Large intestine (tissue), 3 donors: ENCODE measurements around the gene CRMP1. TPM values are rescaled to one million over a fixed set of nuclear protein-coding genes. Genes with fewer than 3 reads are reported as not detected.

Source experiments
- DNase-seq, 2 donors: peaks; one replicate each; pipeline versions ENCODE4 v3.0.0 to v3.0.0-alpha.2; 2013
- H3K27ac ChIP-seq: one replicate; pipeline ENCODE4 v1.5.1; 2013; ENCODE audit warnings: low read length
- H3K27me3 ChIP-seq: 2 replicates; pipeline ENCODE4 v1.6.1; 2013; ENCODE audit warnings: low read length; ENCODE audit not compliant: control insufficient read depth, insufficient read depth
- H3K36me3 ChIP-seq: 2 replicates; pipeline ENCODE4 v1.6.1; 2013; ENCODE audit warnings: low read length; ENCODE audit not compliant: control insufficient read depth, insufficient read depth
- H3K4me1 ChIP-seq: one replicate; pipeline ENCODE4 v1.6.1; 2013; ENCODE audit warnings: low read length; ENCODE audit not compliant: control insufficient read depth, insufficient read depth
- H3K4me3 ChIP-seq: one replicate; pipeline ENCODE4 v1.5.1; 2013; ENCODE audit warnings: low read length
- H3K9me3 ChIP-seq: one replicate; pipeline ENCODE4 v1.6.1; 2013; ENCODE audit warnings: mild to moderate bottlenecking, low read depth, low read length, moderate library complexity; ENCODE audit not compliant: control insufficient read depth
- WGBS: methylation state at CpG from one replicate; pipeline ENCODE4 v1.1.5; 2013; ENCODE audit warnings: low lambda C conversion rate; ENCODE audit not compliant: insufficient coverage; 5-methylcytosine and 5-hydroxymethylcytosine counted together
- polyA plus RNA-seq: library from polyadenylated mRNA; unstranded; fragments of 120-200 nt; gene quantifications from one replicate; pipeline ENCODE4 v1.2.1, GENCODE V29; 2013

CRMP1 gene
- polyA plus RNA-seq, 1 donor = 31.5 TPM

DNA sequence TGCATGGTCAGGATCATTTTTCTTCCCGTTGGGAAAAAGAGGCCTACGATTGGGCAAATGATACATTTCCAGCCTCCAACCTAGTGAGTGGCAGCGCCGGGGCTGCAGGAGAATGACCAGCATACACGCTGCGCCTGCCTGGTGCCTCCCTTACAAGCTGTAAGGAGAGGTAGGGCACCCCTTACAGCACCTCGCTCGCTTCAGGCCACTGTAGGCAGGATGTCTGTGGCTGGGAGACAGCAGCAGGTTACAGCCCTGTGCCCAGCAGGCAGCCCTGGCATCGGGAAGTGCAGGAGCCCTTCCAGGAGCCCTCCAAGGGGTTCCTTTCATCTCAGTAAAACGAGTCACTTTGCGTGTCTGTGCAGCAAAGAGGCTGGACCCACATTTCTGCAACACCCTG is 93.5 kb downstream of the CRMP1 start:
- Histone ChIP-seq H3K27ac (no peak overlapping the region), H3K4me3 (no peak overlapping the region), H3K9me3 (no peaks in the 10 kb centered on the region), H3K4me1 (no peaks in the 10 kb centered on the region), H3K27me3 (no peaks in the 10 kb centered on the region), H3K36me3 (no peaks in the 10 kb centered on the region)
- WGBS = no CpG with 5 or more reads among the region's 11 CpGs
- DNase-seq = no peak

DNA sequence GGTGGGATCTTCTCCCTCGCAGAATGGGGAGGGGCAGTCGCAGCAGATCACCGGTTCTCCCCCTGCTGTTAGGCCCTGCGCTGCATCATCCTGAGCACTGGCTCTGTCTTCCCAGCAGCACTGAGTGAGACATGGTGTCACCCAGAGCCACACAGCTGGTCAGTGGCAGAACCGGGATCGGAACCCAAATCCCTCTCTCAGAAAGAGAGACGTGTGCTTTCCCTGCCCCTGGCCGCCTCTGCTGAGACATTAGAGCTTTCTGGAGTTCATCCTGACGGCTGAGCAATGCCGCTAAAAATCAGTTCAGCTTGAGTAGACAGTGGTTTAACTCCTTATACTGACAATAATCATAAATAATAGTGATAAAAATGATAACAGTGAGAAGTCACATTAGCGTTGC is 93.9 kb downstream of the CRMP1 start:
- no peak for DNase-seq
- Histone ChIP-seq H3K27me3 (no peaks in the 10 kb centered on the region), H3K27ac (no peak overlapping the region), H3K4me3 (no peak overlapping the region), H3K36me3 (no peaks in the 10 kb centered on the region), H3K4me1 (no peaks in the 10 kb centered on the region), H3K9me3 (no peaks in the 10 kb centered on the region)
- WGBS = 83% methylated on average over 1 of the region's 11 CpGs

DNA sequence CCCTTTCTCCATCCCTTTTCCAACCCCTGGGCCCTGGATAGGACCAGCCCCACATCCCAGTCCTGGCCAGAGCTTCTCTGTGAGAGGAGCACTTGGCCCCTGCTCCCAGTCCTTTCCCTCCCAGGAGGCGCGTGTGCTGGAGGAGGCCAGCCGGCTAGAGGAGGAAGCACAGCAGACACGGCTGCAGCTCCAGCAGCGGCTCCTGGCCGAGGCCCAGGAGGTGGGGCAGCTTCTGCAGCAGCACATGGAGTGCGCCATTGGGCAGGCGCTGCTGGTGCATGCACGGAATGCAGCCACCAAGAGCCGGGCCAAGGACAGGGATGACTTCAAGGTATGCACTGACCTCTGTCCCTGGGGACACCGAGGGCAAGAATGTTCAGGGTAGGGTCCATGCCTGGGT is 94.4 kb downstream of the CRMP1 start:
- Histone ChIP-seq H3K27me3 (no peaks in the 10 kb centered on the region), H3K4me1 (no peaks in the 10 kb centered on the region), H3K9me3 (no peaks in the 10 kb centered on the region), H3K27ac (no peak overlapping the region), H3K36me3 (no peaks in the 10 kb centered on the region), H3K4me3 (no peak overlapping the region)
- DNase-seq = no peak
- WGBS = no CpG with 5 or more reads among the region's 11 CpGs

DNA sequence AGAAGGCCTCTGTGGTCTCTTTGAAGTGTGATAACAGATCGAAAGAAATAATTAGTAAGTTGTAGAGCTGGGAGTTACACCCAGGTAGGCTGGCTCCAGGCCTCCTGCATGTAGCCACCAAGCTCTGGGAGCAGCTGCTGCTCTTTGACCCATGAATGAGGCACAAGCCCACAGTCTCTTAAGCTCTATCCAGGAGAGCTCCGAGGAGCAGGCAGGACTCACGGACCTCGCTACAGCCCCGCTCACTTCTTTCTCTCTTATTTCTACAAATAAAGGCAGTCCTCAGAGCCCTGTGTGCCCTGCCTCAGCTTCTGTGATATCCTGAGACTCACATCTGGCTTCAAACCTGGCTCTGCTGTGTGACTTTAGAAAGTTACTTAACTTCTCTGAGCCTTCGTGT is 95.0 kb downstream of the CRMP1 start:
- DNase-seq = peak in 1 of 2 donors; percentile 13
- WGBS = no CpG with 5 or more reads among the region's 6 CpGs
- Histone ChIP-seq H3K36me3 (no peaks in the 10 kb centered on the region), H3K27ac (no peak overlapping the region), H3K9me3 (no peaks in the 10 kb centered on the region), H3K4me3 (no peak overlapping the region), H3K4me1 (no peaks in the 10 kb centered on the region), H3K27me3 (no peaks in the 10 kb centered on the region)

DNA sequence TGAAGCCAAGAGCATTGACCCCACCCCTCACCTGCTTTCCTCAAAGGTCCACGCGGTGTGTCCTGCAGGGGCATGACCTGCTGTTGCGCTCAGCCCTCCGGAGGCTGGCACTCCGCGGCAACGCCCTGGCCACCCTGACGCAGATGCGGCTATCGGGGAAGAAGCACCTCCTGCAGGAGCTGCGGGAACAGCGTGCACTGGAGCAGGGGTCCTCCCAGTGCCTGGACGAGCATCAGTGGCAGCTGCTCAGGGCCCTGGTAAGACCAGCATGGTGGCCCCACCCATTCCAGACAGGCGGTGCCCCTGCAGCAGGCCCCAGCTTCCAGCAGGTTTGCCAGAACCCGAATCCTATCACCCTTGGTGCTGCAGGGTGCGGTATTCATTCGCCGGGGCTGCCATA is 95.9 kb downstream of the CRMP1 start:
- no peak overlapping the region for H3K27ac ChIP-seq
- H3K9me3 ChIP-seq = no peaks in the 10 kb centered on the region
- H3K36me3 ChIP-seq = no peaks in the 10 kb centered on the region
- H3K4me3 ChIP-seq = no peak overlapping the region
- no peaks in the 10 kb centered on the region for H3K27me3 ChIP-seq
- no CpG with 5 or more reads among the region's 18 CpGs for WGBS
- no peaks in the 10 kb centered on the region for H3K4me1 ChIP-seq
- no peak for DNase-seq

DNA sequence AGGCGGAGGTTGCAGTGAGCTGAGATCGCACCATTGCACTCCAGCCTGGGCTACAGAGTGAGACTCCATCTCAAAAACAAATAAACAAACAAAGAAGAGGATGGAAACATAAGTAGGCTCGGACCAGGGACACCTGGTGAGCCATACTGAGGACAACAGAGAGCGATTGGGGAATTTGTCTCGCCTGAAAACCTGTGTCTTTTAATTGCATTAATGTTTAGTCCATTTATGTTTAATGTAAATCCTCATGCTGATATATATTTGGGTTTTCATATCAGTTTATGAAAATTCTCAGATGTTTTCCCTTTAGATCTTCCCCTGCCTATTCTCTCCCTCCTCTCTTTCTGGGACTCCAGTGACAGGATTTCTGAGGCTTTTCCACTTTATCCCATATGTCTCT is 97.3 kb downstream of the CRMP1 start:
- H3K4me3 ChIP-seq = no peak overlapping the region
- no peaks in the 10 kb centered on the region for H3K4me1 ChIP-seq
- no peak overlapping the region for H3K27ac ChIP-seq
- no peaks in the 10 kb centered on the region for H3K27me3 ChIP-seq
- H3K36me3 ChIP-seq = no peaks in the 10 kb centered on the region
- DNase-seq = no peak
- no peaks in the 10 kb centered on the region for H3K9me3 ChIP-seq
- WGBS = 100% methylated on average over 2 of the region's 5 CpGs

DNA sequence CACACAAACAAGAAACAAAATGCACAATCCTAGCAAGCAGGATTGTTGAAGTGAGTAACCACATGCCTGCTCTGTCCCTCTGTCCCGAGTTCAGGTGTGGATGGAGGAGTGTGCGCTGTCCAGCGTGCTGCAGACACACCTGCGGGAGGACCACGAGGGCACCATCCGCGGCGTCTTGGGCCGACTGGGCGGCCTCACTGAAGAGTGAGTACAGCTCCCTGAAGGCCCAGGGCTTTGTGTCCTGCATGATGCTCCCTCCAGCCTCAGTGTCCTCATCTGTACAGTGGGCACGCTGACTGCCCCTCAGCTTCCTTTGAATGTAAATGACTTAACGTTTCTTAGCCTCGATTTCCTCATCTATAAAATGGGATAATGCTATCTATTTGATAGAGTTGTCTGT is 99.4 kb downstream of the CRMP1 start:
- H3K27ac ChIP-seq = no peak overlapping the region
- H3K27me3 ChIP-seq = no peaks in the 10 kb centered on the region
- no peaks in the 10 kb centered on the region for H3K36me3 ChIP-seq
- no peak for DNase-seq
- 83% methylated on average over 2 of the region's 13 CpGs for WGBS
- no peaks in the 10 kb centered on the region for H3K4me1 ChIP-seq
- H3K4me3 ChIP-seq = no peak overlapping the region
- H3K9me3 ChIP-seq = no peaks in the 10 kb centered on the region

DNA sequence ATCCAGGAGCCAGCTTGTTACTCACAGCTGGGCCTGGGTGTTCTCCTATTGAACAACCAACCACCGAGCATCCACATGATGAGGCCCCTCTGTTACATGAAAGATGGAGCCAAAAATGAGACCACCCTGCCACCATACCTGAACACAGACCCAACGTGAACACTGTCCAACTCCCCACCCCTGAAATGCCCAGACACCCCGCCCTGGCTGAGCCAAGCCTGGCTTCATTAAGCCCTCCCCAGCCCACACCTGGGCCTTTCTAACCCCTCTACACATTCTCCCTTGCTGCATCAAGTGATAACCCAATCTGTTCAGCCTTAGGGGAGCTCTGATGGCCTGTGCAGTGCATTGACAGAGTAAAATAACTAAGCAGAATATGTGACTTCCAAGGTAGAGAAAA is 101.2 kb downstream of the CRMP1 start:
- DNase-seq = no peak
- WGBS = no CpG with 5 or more reads among the region's 3 CpGs
- Histone ChIP-seq H3K27ac (no peak overlapping the region), H3K36me3 (no peaks in the 10 kb centered on the region), H3K4me1 (no peaks in the 10 kb centered on the region), H3K9me3 (no peaks in the 10 kb centered on the region), H3K27me3 (no peaks in the 10 kb centered on the region), H3K4me3 (no peak overlapping the region)

DNA sequence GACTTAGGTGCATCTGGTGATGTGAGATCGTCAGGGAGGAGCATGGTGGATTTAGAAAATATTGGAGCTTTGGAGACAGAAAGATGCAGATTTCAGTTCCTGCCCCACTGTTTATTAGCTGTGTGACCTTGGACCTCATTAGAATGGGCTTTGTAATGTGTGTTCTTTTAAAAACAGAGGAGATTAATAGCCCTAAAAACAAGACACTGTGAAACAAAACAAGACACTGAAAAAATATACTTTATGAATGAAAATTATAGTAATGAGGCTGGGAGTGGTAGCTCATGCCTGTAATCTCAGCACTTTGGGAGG is 102.4 kb downstream of the CRMP1 start:
- Histone ChIP-seq H3K4me3 (no peak overlapping the region), H3K27me3 (no peaks in the 10 kb centered on the region), H3K27ac (no peak overlapping the region), H3K9me3 (no peaks in the 10 kb centered on the region), H3K36me3 (no peaks in the 10 kb centered on the region), H3K4me1 (no peaks in the 10 kb centered on the region)
- no peak for DNase-seq
- no CpG with 5 or more reads among the region's 1 CpG for WGBS

DNA sequence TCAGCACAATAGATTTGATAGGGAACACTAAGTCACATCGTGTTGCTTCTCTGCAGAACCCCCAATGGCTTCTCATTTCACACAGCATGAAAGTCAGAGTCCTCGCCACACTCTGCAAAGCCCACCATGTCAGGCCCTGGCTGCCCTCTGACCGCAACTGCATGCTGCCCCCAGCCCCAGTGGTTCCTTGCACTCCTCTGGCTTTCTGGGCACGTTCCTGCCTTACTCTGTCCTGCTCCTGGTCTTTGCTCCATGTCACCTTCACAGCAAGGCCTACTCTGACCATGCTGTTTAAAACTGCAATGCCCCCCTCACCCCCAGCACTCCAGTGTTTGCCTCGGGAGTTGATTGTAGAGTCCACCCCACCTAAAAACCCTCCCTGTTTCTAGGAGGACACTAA is 103.7 kb downstream of the CRMP1 start:
- no peaks in the 10 kb centered on the region for H3K27me3 ChIP-seq
- WGBS = no CpG with 5 or more reads among the region's 5 CpGs
- DNase-seq = no peak
- H3K4me1 ChIP-seq = no peaks in the 10 kb centered on the region
- H3K4me3 ChIP-seq = no peak overlapping the region
- H3K27ac ChIP-seq = no peak overlapping the region
- no peaks in the 10 kb centered on the region for H3K36me3 ChIP-seq
- no peaks in the 10 kb centered on the region for H3K9me3 ChIP-seq

DNA sequence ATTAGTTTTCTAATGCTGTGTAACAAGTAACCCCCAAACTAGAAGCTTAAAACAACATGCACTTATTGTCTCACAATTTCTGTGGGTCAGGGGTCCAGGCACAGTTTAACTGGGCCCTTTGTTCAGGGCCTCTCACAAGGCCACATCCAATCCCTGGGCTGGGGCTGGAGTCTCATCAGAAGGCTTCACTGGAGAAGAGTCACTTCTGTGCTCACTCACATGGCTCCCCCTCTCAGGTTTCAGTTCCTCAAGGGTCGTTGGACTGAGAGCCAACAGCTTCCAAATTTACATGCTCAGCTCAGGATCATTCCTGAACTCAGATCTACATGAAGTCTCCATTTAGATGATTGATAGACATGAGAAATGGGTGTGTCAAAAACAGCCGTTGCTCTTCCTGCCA is 104.7 kb downstream of the CRMP1 start:
- H3K27me3 ChIP-seq = no peaks in the 10 kb centered on the region
- H3K4me1 ChIP-seq = no peaks in the 10 kb centered on the region
- no CpG with 5 or more reads among the region's 2 CpGs for WGBS
- H3K9me3 ChIP-seq = no peaks in the 10 kb centered on the region
- H3K27ac ChIP-seq = no peak overlapping the region
- no peak for DNase-seq
- H3K36me3 ChIP-seq = no peaks in the 10 kb centered on the region
- H3K4me3 ChIP-seq = no peak overlapping the region
